GM23338 (cell line): ENCODE measurements around the gene CCDC57.

Experiments
- CREB1 ChIP-seq: fragments of 250-450 bp; sonication (Bioruptor Pico); IDR thresholded peaks from 2 replicates; pipeline ENCODE4 v1.5.0; 2020; ENCODE audit warnings: low read depth, mild to moderate bottlenecking, moderate library complexity
- CTCF ChIP-seq, 2 experiments: fragments of 200-600 bp in 1 of 2; sonication (generic) in 1 of 2; conservative IDR thresholded peaks; 2 replicates each; pipeline versions ENCODE4 v1.5.1 to v1.6.1; 2016 to 2017; ENCODE audit warnings: antibody characterized with exemption in 2 of 2, low read depth in 2 of 2, mild to moderate bottlenecking in 2 of 2, moderate library complexity in 1 of 2
- EZH2 ChIP-seq: fragments of 200-600 bp; sonication (generic); IDR thresholded peaks from one replicate; pipeline ENCODE4 v1.8.0; 2017; ENCODE audit warnings: antibody characterized with exemption, mild to moderate bottlenecking, low read depth; ENCODE audit not compliant: unreplicated experiment
- EZH2phosphoT487 ChIP-seq: fragments of 200-600 bp; sonication (generic); IDR thresholded peaks from one replicate; pipeline ENCODE4 v1.8.1; 2018; ENCODE audit warnings: antibody characterized with exemption; ENCODE audit not compliant: unreplicated experiment
- POLR2AphosphoS5 ChIP-seq: IDR thresholded peaks from 2 replicates; pipeline ENCODE4 v1.6.1; 2016; ENCODE audit warnings: antibody characterized with exemption, low read depth
- REST ChIP-seq: IDR thresholded peaks from one replicate; pipeline ENCODE4 v1.6.1; 2018; ENCODE audit warnings: antibody characterized with exemption; ENCODE audit not compliant: unreplicated experiment
- STAT1 ChIP-seq: IDR thresholded peaks from one replicate; pipeline ENCODE4 v1.6.1; 2016; ENCODE audit warnings: antibody characterized with exemption; ENCODE audit not compliant: unreplicated experiment
- ZNF331 ChIP-seq: fragments of 250-450 bp; sonication (Bioruptor Pico); IDR thresholded peaks from 2 replicates; pipeline ENCODE4 v1.5.0; 2020; ENCODE audit warnings: low read depth, mild to moderate bottlenecking, moderate library complexity

GRCh38 chr17:82243648-82244412 lies 31.2 kb upstream of the CCDC57 start:
- TF ChIP-seq CTCF (conservative IDR thresholded peaks at IDR 0.05; ENCODE audit: low read depth in 2 of 2) (no peak), EZH2 (no peak), POLR2AphosphoS5 (no peak), EZH2phosphoT487 (no peak), REST (no peak), STAT1 (no peak), CREB1 (CRISPR knock-in tag) (no peak), ZNF331 (no peak)
